ENCODE results near the gene MSN.

DNA sequence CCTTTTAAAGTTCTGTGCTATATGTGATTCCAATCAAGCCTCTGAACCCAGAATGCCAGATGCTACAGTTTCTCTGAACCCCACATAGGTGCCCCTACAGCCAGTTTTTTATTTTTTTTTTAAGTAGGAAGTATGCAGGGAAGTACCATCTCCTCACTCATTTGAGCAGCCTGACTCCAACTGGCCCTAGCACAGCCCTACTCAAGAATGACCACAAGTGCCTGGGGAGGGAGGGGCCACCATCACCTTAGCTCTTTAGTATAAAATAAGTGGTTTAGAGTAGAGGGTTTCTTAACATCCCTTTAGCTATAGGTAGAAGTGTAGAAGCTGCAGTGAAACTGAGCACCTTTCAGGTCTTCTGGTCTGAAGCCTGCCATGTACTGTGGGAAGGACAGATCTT lies 14.4 kb downstream of the MSN start:
- TF ChIP-seq CTCF (IDR thresholded peaks at IDR 0.05) (no peak), POLR2A (IDR thresholded peaks at IDR 0.05) (no peak)
